Subcutaneous abdominal adipose tissue (tissue), 5 donors: ENCODE data around the gene SPOP.

Experiments
- H3K27ac ChIP-seq: one replicate; pipeline ENCODE4 v1.7.0; 2013; ENCODE audit warnings: low read depth, mild to moderate bottlenecking, inconsistent platforms, low read length, moderate library complexity
- H3K27me3 ChIP-seq, 5 donors: one replicate each; pipeline ENCODE4 v1.7.0; 2013; ENCODE audit warnings: low read length in 5 of 5, inconsistent platforms in 1 of 5; ENCODE audit not compliant: control insufficient read depth in 5 of 5, insufficient read depth in 4 of 5
- H3K36me3 ChIP-seq, 5 donors: one replicate each; pipeline ENCODE4 v1.7.0; 2013; ENCODE audit warnings: low read length in 5 of 5; ENCODE audit not compliant: control insufficient read depth in 5 of 5, insufficient read depth in 5 of 5
- H3K4me1 ChIP-seq, 5 donors: one replicate each; pipeline ENCODE4 v1.7.0; 2013; ENCODE audit warnings: low read length in 5 of 5, mild to moderate bottlenecking in 3 of 5, moderate library complexity in 1 of 5; ENCODE audit not compliant: control insufficient read depth in 5 of 5, insufficient read depth in 5 of 5
- H3K4me3 ChIP-seq, 5 donors: one replicate each; pipeline ENCODE4 v1.7.0; 2013; ENCODE audit warnings: low read length in 5 of 5, low read depth in 1 of 5
- H3K9ac ChIP-seq, 5 donors: one replicate each; pipeline ENCODE4 v1.7.0; 2013; ENCODE audit warnings: low read length in 5 of 5, mild to moderate bottlenecking in 4 of 5, moderate library complexity in 3 of 5
- H3K9me3 ChIP-seq, 5 donors: one replicate each; pipeline ENCODE4 v1.7.0; 2013; ENCODE audit warnings: low read length in 5 of 5; ENCODE audit not compliant: control insufficient read depth in 5 of 5
- donor health status: healthy.
- donor health status: healthy.
- donor health status: healthy.
- donor health status: healthy.
- donor health status: healthy.

The SPOP gene

GRCh38 chr17:49696233-49696761 is 18.4 kb upstream of the SPOP start:
- Histone ChIP-seq H3K4me1 (peaks cover 1 to 12% (median 6%) of the 10 kb centered on the region in 5 donors), H3K9ac (no peak overlapping the region), H3K4me3 (no peak overlapping the region), H3K27me3 (peaks cover 0 to 2% (median 0%) of the 10 kb centered on the region in 5 donors), H3K9me3 (no peaks in the 10 kb centered on the region), H3K27ac (no peak overlapping the region), H3K36me3 (peaks cover 3 to 19% (median 17%) of the 10 kb centered on the region in 5 donors)

GRCh38 chr17:49695698-49696232 is 17.9 kb upstream of the SPOP start:
- Histone ChIP-seq H3K9me3 (no peaks in the 10 kb centered on the region), H3K4me3 (no peak overlapping the region), H3K36me3 (peaks cover 0 to 13% (median 12%) of the 10 kb centered on the region in 5 donors), H3K4me1 (peaks cover 1 to 17% (median 6%) of the 10 kb centered on the region in 5 donors), H3K27me3 (peaks cover 0 to 2% (median 0%) of the 10 kb centered on the region in 5 donors), H3K9ac (no peak overlapping the region), H3K27ac (no peak overlapping the region)

- Histone ChIP-seq H3K4me1 (peaks cover 1 to 20% (median 6%) of the 10 kb centered on the region in 5 donors), H3K9me3 (no peaks in the 10 kb centered on the region), H3K9ac (no peak overlapping the region), H3K27ac (no peak overlapping the region), H3K27me3 (peaks cover 0 to 2% (median 0%) of the 10 kb centered on the region in 5 donors), H3K36me3 (peaks cover 0 to 7% (median 5%) of the 10 kb centered on the region in 5 donors), H3K4me3 (peak overlapping the region in 1 of 5 donors; percentile 29)
Measured at GRCh38 chr17:49694847-49695697, 17.2 kb upstream of the SPOP start.

- no peak overlapping the region for H3K4me3 ChIP-seq
- H3K27me3 ChIP-seq: peaks cover 0 to 2% (median 0%) of the 10 kb centered on the region in 5 donors
- H3K4me1 ChIP-seq: peaks cover 0 to 35% (median 12%) of the 10 kb centered on the region in 5 donors
- H3K36me3 ChIP-seq: no peaks in the 10 kb centered on the region
- no peak overlapping the region for H3K27ac ChIP-seq
- H3K9me3 ChIP-seq: no peaks in the 10 kb centered on the region
- H3K9ac ChIP-seq: no peak overlapping the region
Measured at GRCh38 chr17:49692751-49693150, 14.9 kb upstream of the SPOP start.

- H3K9ac ChIP-seq: no peak overlapping the region
- H3K27ac ChIP-seq: no peak overlapping the region
- peaks cover 0 to 40% (median 13%) of the 10 kb centered on the region in 5 donors for H3K4me1 ChIP-seq
- no peaks in the 10 kb centered on the region for H3K36me3 ChIP-seq
- H3K9me3 ChIP-seq: no peaks in the 10 kb centered on the region
- peaks cover 0 to 2% (median 0%) of the 10 kb centered on the region in 5 donors for H3K27me3 ChIP-seq
- no peak overlapping the region for H3K4me3 ChIP-seq
Measured at GRCh38 chr17:49691677-49692191, 13.8 kb upstream of the SPOP start.

- no peak overlapping the region for H3K4me3 ChIP-seq
- H3K9ac ChIP-seq: peak overlapping the region in 1 of 5 donors; percentile 14
- H3K36me3 ChIP-seq: no peaks in the 10 kb centered on the region
- no peak overlapping the region for H3K27ac ChIP-seq
- H3K27me3 ChIP-seq: peaks cover 0 to 2% (median 0%) of the 10 kb centered on the region in 5 donors
- no peaks in the 10 kb centered on the region for H3K9me3 ChIP-seq
- peaks cover 0 to 40% (median 13%) of the 10 kb centered on the region in 5 donors for H3K4me1 ChIP-seq
Measured at GRCh38 chr17:49691086-49691676, 13.3 kb upstream of the SPOP start.

GRCh38 chr17:49690256-49690655 is 12.4 kb upstream of the SPOP start:
- Histone ChIP-seq H3K4me1 (peaks cover 0 to 39% (median 12%) of the 10 kb centered on the region in 5 donors), H3K9me3 (no peaks in the 10 kb centered on the region), H3K27ac (no peak overlapping the region), H3K36me3 (no peaks in the 10 kb centered on the region), H3K4me3 (no peak overlapping the region), H3K27me3 (peaks cover 0 to 2% (median 0%) of the 10 kb centered on the region in 5 donors), H3K9ac (peak overlapping the region in 1 of 5 donors; percentile 51)

GRCh38 chr17:49688848-49689247 is 11.0 kb upstream of the SPOP start:
- H3K9me3 ChIP-seq: no peaks in the 10 kb centered on the region
- peak overlapping the region in 1 of 5 donors; percentile 46 for H3K9ac ChIP-seq
- peaks cover 0 to 2% (median 0%) of the 10 kb centered on the region in 5 donors for H3K27me3 ChIP-seq
- peak overlapping the region in 2 of 5 donors; percentile 9 to 11 for H3K4me3 ChIP-seq
- peaks cover 0 to 34% (median 10%) of the 10 kb centered on the region in 5 donors for H3K4me1 ChIP-seq
- no peaks in the 10 kb centered on the region for H3K36me3 ChIP-seq
- H3K27ac ChIP-seq: no peak overlapping the region

GRCh38 chr17:49687878-49688491 is 10.1 kb upstream of the SPOP start:
- Histone ChIP-seq H3K27ac (no peak overlapping the region), H3K4me1 (peaks cover 0 to 34% (median 10%) of the 10 kb centered on the region in 5 donors), H3K9ac (no peak overlapping the region), H3K9me3 (no peaks in the 10 kb centered on the region), H3K36me3 (no peaks in the 10 kb centered on the region), H3K4me3 (peak overlapping the region in 2 of 5 donors; percentile 1 to 45), H3K27me3 (peaks cover 0 to 2% (median 0%) of the 10 kb centered on the region in 5 donors)
